HepG2 (cell line): ENCODE data around the gene CHN2. TPM values are rescaled to one million over a fixed set of nuclear protein-coding genes. Genes with fewer than 3 reads are reported as not detected.

Source experiments
- CBX1 ChIP-seq: IDR thresholded peaks from one replicate; pipeline ENCODE4 v1.6.1; 2016; ENCODE audit warnings: antibody characterized with exemption, low read depth
- DPF2 ChIP-seq: sonication (generic); formaldehyde crosslinking; IDR thresholded peaks from 2 replicates; pipeline ENCODE4 v1.4.0; 2020; ENCODE audit warnings: mild to moderate bottlenecking, low read depth, missing genetic modification reagents, borderline replicate concordance
- FLYWCH1 ChIP-seq: sonication (generic); formaldehyde crosslinking; IDR thresholded peaks from 2 replicates; pipeline ENCODE4 v1.8.1; 2023; ENCODE audit warnings: mild to moderate bottlenecking, missing genetic modification reagents
- FOXJ3 ChIP-seq: sonication (generic); formaldehyde crosslinking; IDR thresholded peaks from 2 replicates; pipeline ENCODE4 v1.4.0; 2020; ENCODE audit warnings: missing genetic modification reagents, mild to moderate bottlenecking, borderline replicate concordance
- FOXK2 ChIP-seq: fragments of 450-650 bp; IDR thresholded peaks from 2 replicates; pipeline ENCODE4 v1.6.1; 2016
- HMG20A ChIP-seq: IDR thresholded peaks from 2 replicates; pipeline ENCODE4 v1.6.1; 2016; ENCODE audit warnings: borderline replicate concordance
- KLF6 ChIP-seq: IDR thresholded peaks from 2 replicates; pipeline ENCODE4 v1.8.0; 2016; ENCODE audit warnings: missing biosample characterization, missing genetic modification reagents
- MAFF ChIP-seq: IDR thresholded peaks from 2 replicates; pipeline ENCODE4 v1.6.1; 2011; ENCODE audit warnings: low read depth, low read length, improper control_type of control experiment
- ONECUT2 ChIP-seq: sonication (generic); formaldehyde crosslinking; IDR thresholded peaks from 2 replicates; pipeline ENCODE4 v1.4.0; 2020; ENCODE audit warnings: missing genetic modification reagents
- RBM22 ChIP-seq: fragments of 200-400 bp; formaldehyde crosslinking; optimal IDR thresholded peaks from 2 replicates; pipeline ENCODE3; 2017; ENCODE audit warnings: mild to moderate bottlenecking, low read length, moderate library complexity
- RFXANK ChIP-seq: IDR thresholded peaks from 2 replicates; pipeline ENCODE4 v1.6.1; 2016
- SNAI1 ChIP-seq: sonication (generic); formaldehyde crosslinking; IDR thresholded peaks from 2 replicates; pipeline ENCODE4 v1.5.0; 2020; ENCODE audit warnings: mild to moderate bottlenecking, missing genetic modification reagents, borderline replicate concordance
- TCF12 ChIP-seq, 2 experiments: fragments of 450-650 bp in 1 of 2; sonication (generic) in 1 of 2; formaldehyde crosslinking in 1 of 2; IDR thresholded peaks; 2 replicates each; pipeline versions ENCODE4 v1.6.1 to v1.8.0; 2017 to 2022; ENCODE audit warnings: antibody characterized with exemption in 1 of 2, mild to moderate bottlenecking in 1 of 2, missing genetic modification reagents in 1 of 2, moderate library complexity in 1 of 2
- TMF1 ChIP-seq: sonication (generic); formaldehyde crosslinking; IDR thresholded peaks from 2 replicates; pipeline ENCODE4 v1.8.1; 2022; ENCODE audit warnings: low read depth, missing genetic modification reagents
- ZBTB7B ChIP-seq: sonication (generic); formaldehyde crosslinking; IDR thresholded peaks from 2 replicates; pipeline ENCODE4 v1.4.0; 2020; ENCODE audit warnings: missing genetic modification reagents
- ZNF251 ChIP-seq: sonication (generic); formaldehyde crosslinking; IDR thresholded peaks from 2 replicates; pipeline ENCODE4 v1.9.0; 2021; ENCODE audit warnings: mild to moderate bottlenecking, missing genetic modification reagents
- ZNF446 ChIP-seq: sonication (generic); formaldehyde crosslinking; IDR thresholded peaks from 2 replicates; pipeline ENCODE4 v1.5.0; 2020; ENCODE audit warnings: mild to moderate bottlenecking, missing genetic modification reagents
- ZSCAN29 ChIP-seq: sonication (generic); formaldehyde crosslinking; conservative IDR thresholded peaks from 2 replicates; pipeline ENCODE4 v1.4.0; 2020; ENCODE audit warnings: mild to moderate bottlenecking, missing genetic modification reagents
- polyA plus RNA-seq, 8 experiments: library from polyadenylated mRNA; depleted of rRNA in 3 of 8; stranded (reverse) in 7 of 8; unstranded in 1 of 8; fragments of >200 nt; fragmentation: Illumina TruSeq in 4 of 8; extraction: Trizol in 4 of 8; gene quantifications; 2 replicates each; pipeline versions ENCODE4 v1.2.1 to v1.2.3, GENCODE V29; 2011 to 2016; ENCODE audit warnings: low read depth in 4 of 8, missing spikeins in 1 of 8, mixed read lengths in 1 of 8; ENCODE audit not compliant: insufficient read depth in 1 of 8
- total RNA-seq, 5 experiments: library from RNA; depleted of rRNA; stranded (reverse); fragments of >200 nt; fragmentation: Illumina TruSeq; extraction: Trizol; gene quantifications; 2 replicates each; pipeline ENCODE4 v1.2.3, GENCODE V29; 2016; ENCODE audit warnings: low read depth in 1 of 5
- TF ChIP-seq, protein P1 (sequence below): IDR thresholded peaks from 2 replicates; pipeline ENCODE4 v1.6.1; 2016; ENCODE audit warnings: mild to moderate bottlenecking
- TF ChIP-seq, protein P2 (sequence below): conservative IDR thresholded peaks from 2 replicates; pipeline ENCODE4 v1.6.1; 2018; ENCODE audit warnings: missing genetic modification reagents
- TF ChIP-seq, protein P3 (sequence below): sonication (generic); formaldehyde crosslinking; conservative IDR thresholded peaks from 2 replicates; pipeline ENCODE4 v1.8.0; 2022; ENCODE audit warnings: missing genetic modification reagents
- TF ChIP-seq, protein P4 (sequence below): sonication (generic); formaldehyde crosslinking; IDR thresholded peaks from 2 replicates; pipeline ENCODE4 v1.4.0; 2020; ENCODE audit warnings: missing genetic modification reagents
- TF ChIP-seq, protein P5 (sequence below): IDR thresholded peaks from 2 replicates; pipeline ENCODE4 v1.6.1; 2016; ENCODE audit warnings: missing compliant biosample characterization, missing genetic modification reagents, borderline replicate concordance
- TF ChIP-seq, protein P6 (sequence below): sonication (generic); formaldehyde crosslinking; IDR thresholded peaks from 2 replicates; pipeline ENCODE4 v1.8.0; 2022; ENCODE audit warnings: mild to moderate bottlenecking, missing genetic modification reagents, moderate library complexity

Gene CHN2
- total and polyA plus RNA-seq, 2 of the 13 experiments (the other 11 are each of a cell fraction or from before 2014, with no cell fraction given): 23.5 to 30.5 TPM

DNA sequence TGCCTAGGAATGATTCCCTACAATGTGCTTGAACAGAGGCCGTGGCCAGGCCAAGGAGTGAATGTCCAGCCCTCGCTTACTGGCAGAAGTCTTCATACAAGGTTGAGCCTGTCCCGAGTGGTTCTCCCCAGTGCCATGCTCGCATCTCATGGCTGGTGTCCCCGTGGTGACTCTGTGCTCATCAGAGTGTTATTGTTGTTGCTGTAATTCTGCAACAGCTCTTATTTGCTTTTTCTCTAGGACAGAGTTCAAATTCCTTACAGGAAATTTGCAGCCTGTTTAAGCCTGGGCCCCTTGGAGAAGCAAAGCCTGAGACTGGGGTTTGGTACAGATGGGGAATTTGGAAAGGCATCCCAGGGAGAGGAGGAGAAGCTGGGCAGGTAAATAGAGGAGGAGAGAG is 211.3 kb downstream of the CHN2 start (continued):
- TF ChIP-seq, protein P1, sequence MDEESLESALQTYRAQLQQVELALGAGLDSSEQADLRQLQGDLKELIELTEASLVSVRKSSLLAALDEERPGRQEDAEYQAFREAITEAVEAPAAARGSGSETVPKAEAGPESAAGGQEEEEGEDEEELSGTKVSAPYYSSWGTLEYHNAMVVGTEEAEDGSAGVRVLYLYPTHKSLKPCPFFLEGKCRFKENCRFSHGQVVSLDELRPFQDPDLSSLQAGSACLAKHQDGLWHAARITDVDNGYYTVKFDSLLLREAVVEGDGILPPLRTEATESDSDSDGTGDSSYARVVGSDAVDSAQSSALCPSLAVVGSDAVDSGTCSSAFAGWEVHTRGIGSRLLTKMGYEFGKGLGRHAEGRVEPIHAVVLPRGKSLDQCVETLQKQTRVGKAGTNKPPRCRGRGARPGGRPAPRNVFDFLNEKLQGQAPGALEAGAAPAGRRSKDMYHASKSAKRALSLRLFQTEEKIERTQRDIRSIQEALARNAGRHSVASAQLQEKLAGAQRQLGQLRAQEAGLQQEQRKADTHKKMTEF (CRISPR knock-in tag): peak; percentile 38; the same call in 1 of the 2 replicates
- TF ChIP-seq ZSCAN29 (no peak), KLF6 (no peak), RFXANK (no peak), ZNF446 (no peak), FOXK2 (0 out of 2 replicates have a peak, but pooled peaks have one; percentile 17), TCF12 (IDR thresholded peaks at IDR 0.05) (no peak), TCF12 (CRISPR knock-in tag; IDR thresholded peaks at IDR 0.05) (no peak), FOXJ3 (CRISPR knock-in tag) (peak; percentile 83), DPF2 (CRISPR knock-in tag) (peak; percentile 58; the same call in 1 of the 2 replicates), HMG20A (CRISPR knock-in tag) (peak; percentile 67; the same call in 1 of the 2 replicates), RBM22 (no peak), CBX1 (no peak), TMF1 (CRISPR knock-in tag) (no peak), ONECUT2 (no peak), MAFF (no peak), SNAI1 (CRISPR knock-in tag) (no peak), ZNF251 (no peak), ZBTB7B (CRISPR knock-in tag) (no peak), FLYWCH1 (CRISPR knock-in tag) (no peak)
- TF ChIP-seq, protein P2, sequence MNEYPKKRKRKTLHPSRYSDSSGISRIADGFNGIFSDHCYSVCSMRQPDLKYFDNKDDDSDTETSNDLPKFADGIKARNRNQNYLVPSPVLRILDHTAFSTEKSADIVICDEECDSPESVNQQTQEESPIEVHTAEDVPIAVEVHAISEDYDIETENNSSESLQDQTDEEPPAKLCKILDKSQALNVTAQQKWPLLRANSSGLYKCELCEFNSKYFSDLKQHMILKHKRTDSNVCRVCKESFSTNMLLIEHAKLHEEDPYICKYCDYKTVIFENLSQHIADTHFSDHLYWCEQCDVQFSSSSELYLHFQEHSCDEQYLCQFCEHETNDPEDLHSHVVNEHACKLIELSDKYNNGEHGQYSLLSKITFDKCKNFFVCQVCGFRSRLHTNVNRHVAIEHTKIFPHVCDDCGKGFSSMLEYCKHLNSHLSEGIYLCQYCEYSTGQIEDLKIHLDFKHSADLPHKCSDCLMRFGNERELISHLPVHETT (CRISPR knock-in tag): no peak
- TF ChIP-seq, protein P3, sequence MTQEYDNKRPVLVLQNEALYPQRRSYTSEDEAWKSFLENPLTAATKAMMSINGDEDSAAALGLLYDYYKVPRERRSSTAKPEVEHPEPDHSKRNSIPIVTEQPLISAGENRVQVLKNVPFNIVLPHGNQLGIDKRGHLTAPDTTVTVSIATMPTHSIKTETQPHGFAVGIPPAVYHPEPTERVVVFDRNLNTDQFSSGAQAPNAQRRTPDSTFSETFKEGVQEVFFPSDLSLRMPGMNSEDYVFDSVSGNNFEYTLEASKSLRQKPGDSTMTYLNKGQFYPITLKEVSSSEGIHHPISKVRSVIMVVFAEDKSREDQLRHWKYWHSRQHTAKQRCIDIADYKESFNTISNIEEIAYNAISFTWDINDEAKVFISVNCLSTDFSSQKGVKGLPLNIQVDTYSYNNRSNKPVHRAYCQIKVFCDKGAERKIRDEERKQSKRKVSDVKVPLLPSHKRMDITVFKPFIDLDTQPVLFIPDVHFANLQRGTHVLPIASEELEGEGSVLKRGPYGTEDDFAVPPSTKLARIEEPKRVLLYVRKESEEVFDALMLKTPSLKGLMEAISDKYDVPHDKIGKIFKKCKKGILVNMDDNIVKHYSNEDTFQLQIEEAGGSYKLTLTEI (CRISPR knock-in tag): no peak
- TF ChIP-seq, protein P4, sequence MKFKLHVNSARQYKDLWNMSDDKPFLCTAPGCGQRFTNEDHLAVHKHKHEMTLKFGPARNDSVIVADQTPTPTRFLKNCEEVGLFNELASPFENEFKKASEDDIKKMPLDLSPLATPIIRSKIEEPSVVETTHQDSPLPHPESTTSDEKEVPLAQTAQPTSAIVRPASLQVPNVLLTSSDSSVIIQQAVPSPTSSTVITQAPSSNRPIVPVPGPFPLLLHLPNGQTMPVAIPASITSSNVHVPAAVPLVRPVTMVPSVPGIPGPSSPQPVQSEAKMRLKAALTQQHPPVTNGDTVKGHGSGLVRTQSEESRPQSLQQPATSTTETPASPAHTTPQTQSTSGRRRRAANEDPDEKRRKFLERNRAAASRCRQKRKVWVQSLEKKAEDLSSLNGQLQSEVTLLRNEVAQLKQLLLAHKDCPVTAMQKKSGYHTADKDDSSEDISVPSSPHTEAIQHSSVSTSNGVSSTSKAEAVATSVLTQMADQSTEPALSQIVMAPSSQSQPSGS (CRISPR knock-in tag): 0 out of 2 replicates have a peak, but pooled peaks have one; percentile 36
- TF ChIP-seq, protein P5, sequence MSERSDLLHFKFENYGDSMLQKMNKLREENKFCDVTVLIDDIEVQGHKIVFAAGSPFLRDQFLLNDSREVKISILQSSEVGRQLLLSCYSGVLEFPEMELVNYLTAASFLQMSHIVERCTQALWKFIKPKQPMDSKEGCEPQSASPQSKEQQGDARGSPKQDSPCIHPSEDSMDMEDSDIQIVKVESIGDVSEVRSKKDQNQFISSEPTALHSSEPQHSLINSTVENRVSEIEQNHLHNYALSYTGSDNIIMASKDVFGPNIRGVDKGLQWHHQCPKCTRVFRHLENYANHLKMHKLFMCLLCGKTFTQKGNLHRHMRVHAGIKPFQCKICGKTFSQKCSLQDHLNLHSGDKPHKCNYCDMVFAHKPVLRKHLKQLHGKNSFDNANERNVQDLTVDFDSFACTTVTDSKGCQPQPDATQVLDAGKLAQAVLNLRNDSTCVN (CRISPR knock-in tag): no peak
- TF ChIP-seq, protein P6, sequence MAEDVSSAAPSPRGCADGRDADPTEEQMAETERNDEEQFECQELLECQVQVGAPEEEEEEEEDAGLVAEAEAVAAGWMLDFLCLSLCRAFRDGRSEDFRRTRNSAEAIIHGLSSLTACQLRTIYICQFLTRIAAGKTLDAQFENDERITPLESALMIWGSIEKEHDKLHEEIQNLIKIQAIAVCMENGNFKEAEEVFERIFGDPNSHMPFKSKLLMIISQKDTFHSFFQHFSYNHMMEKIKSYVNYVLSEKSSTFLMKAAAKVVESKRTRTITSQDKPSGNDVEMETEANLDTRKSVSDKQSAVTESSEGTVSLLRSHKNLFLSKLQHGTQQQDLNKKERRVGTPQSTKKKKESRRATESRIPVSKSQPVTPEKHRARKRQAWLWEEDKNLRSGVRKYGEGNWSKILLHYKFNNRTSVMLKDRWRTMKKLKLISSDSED: no peak
